Chondrocyte (in vitro differentiated cells): ENCODE results near the gene ODF2. TPM values are rescaled to one million over a fixed set of nuclear protein-coding genes. Genes with fewer than 3 reads are reported as not detected.

Experiments used
- DNase-seq: peaks from one replicate; pipeline ENCODE4 v3.0.0; 2021; ENCODE audit warnings: mixed read lengths, low spot score
- H3K27ac Mint-ChIP-seq: one replicate; pipeline ENCODE4 v1.8.0; 2021; ENCODE audit warnings: mild to moderate bottlenecking, moderate library complexity, mixed read lengths; ENCODE audit not compliant: unreplicated experiment
- H3K27me3 Mint-ChIP-seq: 2 replicates; pipeline ENCODE4 v1.8.0; 2021; ENCODE audit warnings: low read depth, mixed read lengths
- H3K36me3 Mint-ChIP-seq: 2 replicates; pipeline ENCODE4 v1.8.0; 2021; ENCODE audit warnings: low read depth, mixed read lengths
- H3K4me1 Mint-ChIP-seq: 2 replicates; pipeline ENCODE4 v1.8.0; 2021; ENCODE audit warnings: low read depth, mild to moderate bottlenecking, mixed read lengths
- H3K4me3 Mint-ChIP-seq: one replicate; pipeline ENCODE4 v1.8.0; 2021; ENCODE audit warnings: mild to moderate bottlenecking, moderate library complexity, mixed read lengths; ENCODE audit not compliant: unreplicated experiment
- H3K9me3 Mint-ChIP-seq: 2 replicates; pipeline ENCODE4 v1.8.0; 2021; ENCODE audit warnings: low read depth, mixed read lengths
- total RNA-seq: library from RNA; stranded (reverse); gene quantifications from 3 replicates; pipeline ENCODE4 v1.2.1, GENCODE V29; 2021
- TF ChIP-seq, protein P1 (sequence below): fragments of 200-600 bp; sonication (generic); IDR thresholded peaks from 2 replicates; pipeline ENCODE4 v1.5.0; 2021; ENCODE audit warnings: antibody characterized with exemption, mild to moderate bottlenecking, moderate library complexity

Gene ODF2
- total RNA-seq, 1 donor from 2014 or later: 25.6 TPM

DNA sequence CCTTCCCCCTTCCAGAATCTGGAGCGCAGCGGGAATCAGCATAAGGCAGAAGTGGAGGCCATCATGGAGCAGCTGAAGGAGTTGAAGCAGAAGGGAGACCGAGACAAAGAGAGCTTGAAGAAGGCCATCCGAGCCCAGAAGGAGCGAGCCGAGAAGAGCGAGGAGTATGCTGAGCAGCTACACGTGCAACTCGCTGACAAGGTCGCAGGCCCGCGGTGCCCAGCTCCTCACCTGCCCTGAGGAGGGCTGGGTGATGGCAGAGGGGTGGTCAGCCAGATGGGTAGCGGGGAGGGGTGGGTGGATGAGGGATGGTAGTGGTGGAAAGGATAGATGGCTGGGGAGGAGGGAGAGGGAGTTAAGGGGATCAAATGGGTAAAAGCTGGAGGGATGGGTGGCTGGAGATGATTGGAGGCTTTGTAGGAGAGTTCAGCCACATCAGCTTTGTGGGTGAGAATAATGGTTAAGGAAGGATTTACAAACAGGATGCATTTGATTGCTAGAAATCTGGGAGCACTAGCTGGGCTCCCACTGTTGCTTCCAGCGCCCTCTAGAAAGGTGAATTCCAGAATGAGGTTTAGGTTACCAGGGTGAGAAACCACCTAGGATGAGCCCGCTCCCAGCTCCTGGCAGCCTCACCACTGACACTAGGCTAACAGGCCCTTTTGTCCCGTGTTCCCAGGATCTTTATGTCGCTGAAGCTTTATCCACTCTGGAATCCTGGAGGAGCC lies 29.0 kb downstream of the ODF2 start:
- Mint-ChIP-seq H3K36me3 (peaks cover 46% of the 10 kb centered on the region), H3K4me1 (no peaks in the 10 kb centered on the region)
- TF ChIP-seq, protein P1, sequence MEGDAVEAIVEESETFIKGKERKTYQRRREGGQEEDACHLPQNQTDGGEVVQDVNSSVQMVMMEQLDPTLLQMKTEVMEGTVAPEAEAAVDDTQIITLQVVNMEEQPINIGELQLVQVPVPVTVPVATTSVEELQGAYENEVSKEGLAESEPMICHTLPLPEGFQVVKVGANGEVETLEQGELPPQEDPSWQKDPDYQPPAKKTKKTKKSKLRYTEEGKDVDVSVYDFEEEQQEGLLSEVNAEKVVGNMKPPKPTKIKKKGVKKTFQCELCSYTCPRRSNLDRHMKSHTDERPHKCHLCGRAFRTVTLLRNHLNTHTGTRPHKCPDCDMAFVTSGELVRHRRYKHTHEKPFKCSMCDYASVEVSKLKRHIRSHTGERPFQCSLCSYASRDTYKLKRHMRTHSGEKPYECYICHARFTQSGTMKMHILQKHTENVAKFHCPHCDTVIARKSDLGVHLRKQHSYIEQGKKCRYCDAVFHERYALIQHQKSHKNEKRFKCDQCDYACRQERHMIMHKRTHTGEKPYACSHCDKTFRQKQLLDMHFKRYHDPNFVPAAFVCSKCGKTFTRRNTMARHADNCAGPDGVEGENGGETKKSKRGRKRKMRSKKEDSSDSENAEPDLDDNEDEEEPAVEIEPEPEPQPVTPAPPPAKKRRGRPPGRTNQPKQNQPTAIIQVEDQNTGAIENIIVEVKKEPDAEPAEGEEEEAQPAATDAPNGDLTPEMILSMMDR: no peak

DNA sequence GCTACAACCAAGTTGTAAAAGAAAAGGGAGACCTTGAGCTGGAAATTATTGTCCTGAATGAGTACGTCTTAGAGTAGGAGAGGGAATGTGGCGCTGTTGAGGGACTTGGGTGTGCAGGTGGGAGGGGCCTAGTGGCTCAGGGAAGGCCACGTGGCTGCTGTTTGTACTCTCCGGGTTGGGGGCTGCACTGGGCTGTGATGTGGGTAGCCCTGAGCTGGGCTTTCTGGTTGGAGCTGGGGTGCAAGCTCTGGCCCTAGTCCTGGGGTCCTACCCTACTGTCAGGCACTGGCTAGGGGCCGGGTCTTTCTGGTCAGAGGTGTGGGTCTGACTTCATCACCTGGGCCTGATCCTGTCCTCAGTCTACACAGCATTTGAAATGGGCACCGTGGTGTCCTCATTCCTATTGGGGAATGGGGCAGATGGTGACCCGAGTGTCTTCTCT lies 29.6 kb downstream of the ODF2 start:
- Mint-ChIP-seq H3K27me3 (no peaks in the 10 kb centered on the region), H3K27ac (no peak overlapping the region), H3K4me3 (no peak overlapping the region), H3K36me3 (peaks cover 49% of the 10 kb centered on the region), H3K4me1 (no peaks in the 10 kb centered on the region), H3K9me3 (no peaks in the 10 kb centered on the region)
- no peak for DNase-seq
- TF ChIP-seq, protein P1: no peak

More for the DNA sequence above, 29.0 kb downstream of the ODF2 start:
- no peak overlapping the region for H3K4me3 Mint-ChIP-seq
- no peak overlapping the region for H3K27ac Mint-ChIP-seq
- peak; percentile 51 for DNase-seq
- H3K9me3 Mint-ChIP-seq: no peaks in the 10 kb centered on the region
- no peaks in the 10 kb centered on the region for H3K27me3 Mint-ChIP-seq

DNA sequence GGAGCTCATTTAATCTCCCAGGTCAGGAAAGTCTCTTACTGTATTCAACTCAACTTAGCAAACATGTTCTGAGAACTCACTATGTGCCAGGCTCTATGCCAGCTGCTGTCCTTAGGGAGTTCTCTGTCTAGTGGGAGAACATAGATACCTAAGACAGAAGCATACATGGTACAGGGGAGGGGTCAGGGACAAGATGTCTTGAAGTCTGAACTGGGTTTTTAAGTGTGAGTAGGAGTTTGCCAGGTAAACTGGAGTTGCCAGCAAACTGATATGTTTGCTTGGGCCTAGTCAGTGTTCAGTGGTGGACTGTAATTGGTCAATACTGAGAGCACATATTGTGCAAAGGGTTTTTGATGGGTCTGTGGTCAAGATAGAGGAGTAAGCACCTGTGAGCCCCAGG lies 30.4 kb downstream of the ODF2 start:
- Mint-ChIP-seq H3K27ac (no peak overlapping the region), H3K4me1 (no peaks in the 10 kb centered on the region), H3K4me3 (no peak overlapping the region), H3K9me3 (no peaks in the 10 kb centered on the region), H3K36me3 (peaks cover 50% of the 10 kb centered on the region), H3K27me3 (no peaks in the 10 kb centered on the region)
- TF ChIP-seq, protein P1: no peak
- DNase-seq: no peak

DNA sequence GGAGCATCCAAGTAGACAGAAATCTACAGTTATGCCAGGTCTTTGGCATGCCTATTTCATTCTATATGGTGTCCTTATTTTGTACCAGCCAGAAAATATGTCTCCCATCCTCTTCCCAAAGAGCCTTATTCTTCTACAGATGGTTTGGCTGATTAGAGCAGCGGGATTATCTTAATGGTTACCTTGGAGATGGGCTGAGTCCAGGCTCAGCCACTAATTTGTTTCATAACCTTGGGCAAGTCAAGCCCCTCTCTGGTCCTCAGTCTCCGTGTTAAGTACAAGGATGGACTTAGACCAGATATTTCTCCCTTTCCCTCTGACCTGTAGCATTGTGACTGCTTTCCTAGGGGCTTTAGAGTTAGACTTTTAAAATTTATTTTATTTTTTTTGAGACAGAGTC lies 37.6 kb downstream of the ODF2 start:
- Mint-ChIP-seq H3K4me3 (no peak overlapping the region), H3K9me3 (no peaks in the 10 kb centered on the region), H3K36me3 (peaks cover 23% of the 10 kb centered on the region), H3K27me3 (no peaks in the 10 kb centered on the region), H3K27ac (no peak overlapping the region), H3K4me1 (peaks cover 13% of the 10 kb centered on the region)
- DNase-seq: no peak
- TF ChIP-seq, protein P1: no peak

DNA sequence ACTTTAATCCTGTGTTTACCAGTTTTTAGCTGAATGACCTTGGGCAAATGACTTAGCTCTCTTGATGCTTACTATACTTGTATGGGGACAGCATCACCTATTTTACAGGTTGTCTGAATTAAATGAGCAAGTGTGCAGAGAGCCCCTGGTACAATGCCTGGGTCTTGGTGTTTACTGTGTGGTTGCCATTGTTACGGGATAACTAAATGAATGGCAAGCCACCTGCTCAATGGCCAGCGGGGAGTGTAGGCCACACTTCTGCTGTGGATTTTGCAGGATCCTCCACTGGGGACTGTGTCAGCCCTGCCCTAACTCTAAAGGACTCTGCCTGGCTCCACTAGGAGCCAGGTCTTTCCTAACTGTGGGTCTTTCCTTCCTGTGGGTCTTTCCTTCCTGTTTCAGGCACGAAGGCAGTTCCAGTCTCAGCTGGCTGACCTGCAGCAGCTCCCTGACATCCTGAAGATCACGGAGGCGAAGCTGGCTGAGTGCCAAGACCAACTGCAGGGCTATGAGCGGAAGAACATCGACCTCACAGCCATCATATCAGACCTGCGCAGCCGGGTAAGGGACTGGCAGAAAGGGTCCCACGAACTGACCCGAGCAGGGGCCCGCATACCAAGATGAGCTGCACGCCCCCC lies 38.4 kb downstream of the ODF2 start:
- Mint-ChIP-seq H3K27ac (no peak overlapping the region), H3K4me3 (no peak overlapping the region), H3K27me3 (no peaks in the 10 kb centered on the region), H3K9me3 (no peaks in the 10 kb centered on the region), H3K36me3 (peaks cover 24% of the 10 kb centered on the region), H3K4me1 (peaks cover 13% of the 10 kb centered on the region)
- DNase-seq: peak; percentile 79
- TF ChIP-seq, protein P1: no peak
